ENCODE measurements around the gene CCDC12.

Gene CCDC12

DNA sequence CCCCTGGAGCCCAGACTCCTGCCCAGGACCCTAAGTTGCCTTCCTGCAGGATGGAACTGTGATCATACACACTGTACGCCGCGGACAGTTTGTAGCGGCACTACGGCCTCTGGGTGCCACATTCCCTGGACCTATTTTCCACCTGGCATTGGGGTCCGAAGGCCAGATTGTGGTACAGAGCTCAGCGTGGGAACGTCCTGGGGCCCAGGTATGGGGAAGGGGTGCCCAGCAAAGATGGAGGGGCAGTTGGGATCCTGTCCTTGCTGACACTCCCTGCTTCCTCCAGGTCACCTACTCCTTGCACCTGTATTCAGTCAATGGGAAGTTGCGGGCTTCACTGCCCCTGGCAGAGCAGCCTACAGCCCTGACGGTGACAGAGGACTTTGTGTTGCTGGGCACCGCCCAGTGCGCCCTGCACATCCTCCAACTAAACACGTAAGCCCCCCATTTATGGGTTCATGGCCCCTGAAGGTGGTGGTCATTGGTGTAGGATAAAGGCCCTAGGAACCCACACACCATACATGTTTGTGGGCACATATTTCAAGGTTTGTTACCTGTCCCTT lies 31.8 kb upstream of the CCDC12 start:
- DNase-seq (ENCODE audit: low read depth in 1 of 2, low spot score in 1 of 2), result no peak

DNA sequence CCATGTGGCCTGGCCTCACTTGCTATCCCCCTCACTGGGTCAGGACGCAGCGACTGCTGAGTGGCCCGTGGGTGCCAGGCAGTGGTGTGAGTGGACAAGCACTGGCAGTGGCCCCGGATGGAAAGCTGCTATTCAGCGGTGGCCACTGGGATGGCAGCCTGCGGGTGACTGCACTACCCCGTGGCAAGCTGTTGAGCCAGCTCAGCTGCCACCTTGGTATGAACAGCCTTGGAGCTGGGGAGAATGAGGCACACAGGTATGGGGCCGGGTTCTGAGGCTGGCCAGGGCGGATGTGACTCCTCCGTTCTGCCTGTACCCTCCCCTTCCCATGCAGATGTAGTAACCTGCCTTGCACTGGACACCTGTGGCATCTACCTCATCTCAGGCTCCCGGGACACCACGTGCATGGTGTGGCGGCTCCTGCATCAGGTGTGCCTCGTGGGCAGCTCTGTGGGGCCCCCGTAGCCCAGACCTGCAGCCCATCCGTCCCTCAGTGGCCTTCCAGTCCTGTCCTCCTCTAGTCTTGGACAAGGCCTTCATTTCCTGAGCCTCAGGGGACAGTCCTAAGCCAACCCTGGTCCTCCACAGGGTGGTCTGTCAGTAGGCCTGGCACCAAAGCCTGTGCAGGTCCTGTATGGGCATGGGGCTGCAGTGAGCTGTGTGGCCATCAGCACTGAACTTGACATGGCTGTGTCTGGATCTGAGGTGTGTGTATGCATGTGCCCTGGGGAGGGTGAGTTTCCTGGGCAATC lies 31.1 kb upstream of the CCDC12 start:
- DNase-seq (ENCODE audit: low read depth in 1 of 2, low spot score in 1 of 2), result no peak

DNA sequence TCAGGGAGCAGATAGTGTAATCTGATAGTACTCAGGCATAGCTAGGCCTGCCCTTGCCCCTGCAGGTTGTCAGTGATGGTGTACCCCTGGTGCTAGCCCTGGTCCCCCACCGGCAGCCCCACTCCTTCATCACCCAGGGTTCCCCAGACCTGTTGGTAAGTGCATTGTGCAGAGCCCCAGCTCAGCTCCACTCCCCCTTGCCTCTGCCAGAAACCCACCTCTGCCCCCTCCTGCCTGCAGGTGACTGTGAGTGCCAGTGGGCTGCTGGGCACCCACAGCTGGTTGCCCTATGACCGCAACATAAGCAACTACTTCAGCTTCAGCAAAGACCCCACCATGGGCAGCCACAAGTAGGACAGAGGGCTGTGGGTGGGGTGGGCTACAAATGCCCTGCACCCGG lies 30.5 kb upstream of the CCDC12 start:
- no peak for DNase-seq (ENCODE audit: low read depth in 1 of 2, low spot score in 1 of 2)

DNA sequence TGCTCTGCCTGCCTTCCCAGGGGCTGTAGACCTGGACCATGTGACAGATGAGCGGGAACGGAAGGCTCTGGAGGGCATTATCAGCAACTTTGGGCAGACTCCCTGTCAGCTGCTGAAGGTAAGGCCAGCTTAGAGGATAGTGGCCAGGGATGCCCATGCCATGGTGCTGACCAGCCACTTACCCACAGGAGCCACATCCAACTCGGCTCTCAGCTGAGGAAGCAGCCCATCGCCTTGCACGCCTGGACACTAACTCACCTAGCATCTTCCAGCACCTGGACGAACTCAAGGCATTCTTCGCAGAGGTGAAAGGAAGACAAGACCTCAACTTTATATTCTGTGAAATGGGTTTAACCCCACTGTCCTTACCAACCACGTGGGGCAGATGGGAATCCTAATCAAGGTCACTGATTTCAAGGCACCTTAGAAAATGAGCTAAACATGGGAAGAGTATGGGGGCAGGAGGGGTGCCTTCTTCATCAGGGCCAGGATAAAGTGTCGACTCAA lies 29.7 kb upstream of the CCDC12 start:
- DNase-seq (ENCODE audit: low read depth in 1 of 2, low spot score in 1 of 2), result no peak

DNA sequence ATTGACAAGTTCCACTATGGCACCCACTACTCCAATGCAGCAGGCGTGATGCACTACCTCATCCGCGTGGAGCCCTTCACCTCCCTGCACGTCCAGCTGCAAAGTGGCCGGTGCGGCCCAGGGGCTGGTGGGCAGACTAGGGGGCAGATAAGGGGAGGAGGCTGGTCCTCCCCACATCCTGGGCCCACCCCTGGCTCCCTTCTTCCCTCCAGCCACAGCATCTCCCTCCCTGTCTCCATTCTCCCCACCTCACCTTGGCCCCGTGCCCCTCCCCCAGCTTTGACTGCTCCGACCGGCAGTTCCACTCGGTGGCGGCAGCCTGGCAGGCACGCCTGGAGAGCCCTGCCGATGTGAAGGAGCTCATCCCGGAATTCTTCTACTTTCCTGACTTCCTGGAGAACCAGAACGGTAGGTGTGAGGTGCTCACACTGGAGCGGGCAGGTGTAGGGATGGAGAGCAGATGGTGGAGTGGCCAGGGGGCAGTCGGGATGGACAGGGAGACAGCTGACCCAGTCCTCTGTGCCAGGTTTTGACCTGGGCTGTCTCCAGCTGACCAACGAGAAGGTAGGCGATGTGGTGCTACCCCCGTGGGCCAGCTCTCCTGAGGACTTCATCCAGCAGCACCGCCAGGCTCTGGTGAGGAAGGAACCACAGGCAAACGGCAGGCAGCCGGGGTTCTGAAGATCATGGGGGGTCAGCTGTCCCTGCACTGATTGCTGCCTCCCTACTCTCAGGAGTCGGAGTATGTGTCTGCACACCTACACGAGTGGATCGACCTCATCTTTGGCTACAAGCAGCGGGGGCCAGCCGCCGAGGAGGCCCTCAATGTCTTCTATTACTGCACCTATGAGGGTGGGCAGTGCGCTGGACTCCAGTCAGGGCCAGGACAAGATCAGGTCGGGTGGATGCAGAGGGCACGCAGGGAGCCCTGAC lies 28.9 kb upstream of the CCDC12 start:
- DNase-seq (ENCODE audit: low read depth in 1 of 2, low spot score in 1 of 2), result no peak

DNA sequence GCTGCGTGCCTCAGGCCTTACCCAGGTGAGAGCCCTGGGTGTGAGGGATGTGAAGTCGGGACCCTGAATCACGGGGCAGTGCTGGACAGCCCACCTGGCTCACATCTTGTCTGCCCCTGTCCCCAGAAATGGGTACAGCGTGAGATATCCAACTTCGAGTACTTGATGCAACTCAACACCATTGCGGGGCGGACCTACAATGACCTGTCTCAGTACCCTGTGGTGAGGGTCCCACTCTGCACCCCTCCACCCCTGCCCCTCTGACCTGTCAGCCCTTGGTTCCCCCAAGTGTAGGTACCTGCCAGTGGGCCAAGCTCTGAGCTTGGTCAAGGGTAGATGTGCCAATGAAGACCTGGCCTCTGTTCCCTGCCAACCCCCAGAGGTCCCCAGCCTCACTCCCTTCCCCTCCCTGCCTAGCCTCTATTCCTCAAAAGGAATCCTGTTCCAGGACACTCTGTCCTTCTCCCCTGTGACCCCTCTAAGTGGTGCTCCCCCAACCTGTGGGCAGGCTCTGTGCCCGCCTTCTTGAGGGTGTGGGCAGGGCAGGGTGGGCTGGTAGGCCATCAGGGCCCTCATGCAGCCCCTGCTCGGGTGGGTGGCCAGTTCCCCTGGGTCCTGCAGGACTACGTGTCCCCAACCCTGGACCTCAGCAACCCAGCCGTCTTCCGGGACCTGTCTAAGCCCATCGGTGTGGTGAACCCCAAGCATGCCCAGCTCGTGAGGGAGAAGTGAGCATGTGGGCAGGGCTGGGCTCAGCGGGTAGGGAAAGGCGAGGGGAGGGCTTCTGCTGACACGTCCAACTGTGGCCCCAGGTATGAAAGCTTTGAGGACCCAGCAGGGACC lies 28.0 kb upstream of the CCDC12 start:
- DNase-seq (ENCODE audit: low read depth in 1 of 2, low spot score in 1 of 2), result no peak

DNA sequence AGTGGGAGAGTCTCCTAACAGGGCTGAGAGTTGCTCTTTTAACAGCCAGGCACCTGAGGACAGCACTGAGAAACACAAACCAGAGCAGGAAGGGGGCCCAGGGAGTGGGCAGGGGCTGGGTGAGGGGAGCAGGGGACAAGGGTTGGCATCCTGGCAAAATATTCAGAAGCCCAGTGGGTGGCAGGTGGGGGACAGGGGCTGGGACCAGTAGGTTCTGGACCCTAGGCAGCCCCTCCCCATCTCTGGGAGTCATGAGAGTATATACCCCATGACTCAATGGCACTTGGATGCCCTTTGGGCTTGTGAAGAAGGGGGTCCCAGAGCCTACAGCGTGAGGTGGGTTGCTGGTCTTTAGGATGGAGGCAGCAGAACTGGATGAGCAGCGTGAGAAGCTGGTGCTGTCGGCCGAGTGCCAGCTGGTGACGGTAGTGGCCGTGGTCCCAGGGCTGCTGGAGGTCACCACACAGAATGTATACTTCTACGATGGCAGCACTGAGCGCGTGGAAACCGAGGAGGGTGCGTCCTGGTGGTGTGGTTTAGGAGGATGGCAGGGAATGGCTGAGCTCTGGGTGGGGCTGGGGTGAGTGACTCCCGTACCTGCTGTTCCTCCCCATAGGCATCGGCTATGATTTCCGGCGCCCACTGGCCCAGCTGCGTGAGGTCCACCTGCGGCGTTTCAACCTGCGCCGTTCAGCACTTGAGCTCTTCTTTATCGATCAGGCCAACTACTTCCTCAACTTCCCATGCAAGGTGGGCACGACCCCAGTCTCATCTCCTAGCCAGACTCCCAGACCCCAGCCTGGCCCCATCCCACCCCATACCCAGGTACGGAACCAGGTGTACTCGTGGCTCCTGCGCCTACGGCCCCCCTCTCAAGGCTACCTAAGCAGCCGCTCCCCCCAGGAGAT lies 27.2 kb upstream of the CCDC12 start:
- DNase-seq (ENCODE audit: low read depth in 1 of 2, low spot score in 1 of 2), result no peak

DNA sequence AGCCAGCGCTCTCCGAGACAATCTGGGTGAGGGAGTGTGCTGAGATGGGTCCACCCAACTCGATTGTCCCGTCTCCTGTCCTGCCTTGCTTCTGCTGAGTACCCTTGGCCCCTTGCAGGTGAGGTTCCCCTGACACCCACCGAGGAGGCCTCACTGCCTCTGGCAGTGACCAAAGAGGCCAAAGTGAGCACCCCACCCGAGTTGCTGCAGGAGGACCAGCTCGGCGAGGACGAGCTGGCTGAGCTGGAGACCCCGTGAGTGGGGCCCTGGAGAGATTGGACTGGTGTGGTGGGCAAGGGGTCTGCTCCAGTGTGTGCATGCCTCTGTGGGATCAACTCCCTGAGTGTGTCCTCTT lies 26.5 kb upstream of the CCDC12 start:
- no peak for DNase-seq (ENCODE audit: low read depth in 1 of 2, low spot score in 1 of 2)

DNA sequence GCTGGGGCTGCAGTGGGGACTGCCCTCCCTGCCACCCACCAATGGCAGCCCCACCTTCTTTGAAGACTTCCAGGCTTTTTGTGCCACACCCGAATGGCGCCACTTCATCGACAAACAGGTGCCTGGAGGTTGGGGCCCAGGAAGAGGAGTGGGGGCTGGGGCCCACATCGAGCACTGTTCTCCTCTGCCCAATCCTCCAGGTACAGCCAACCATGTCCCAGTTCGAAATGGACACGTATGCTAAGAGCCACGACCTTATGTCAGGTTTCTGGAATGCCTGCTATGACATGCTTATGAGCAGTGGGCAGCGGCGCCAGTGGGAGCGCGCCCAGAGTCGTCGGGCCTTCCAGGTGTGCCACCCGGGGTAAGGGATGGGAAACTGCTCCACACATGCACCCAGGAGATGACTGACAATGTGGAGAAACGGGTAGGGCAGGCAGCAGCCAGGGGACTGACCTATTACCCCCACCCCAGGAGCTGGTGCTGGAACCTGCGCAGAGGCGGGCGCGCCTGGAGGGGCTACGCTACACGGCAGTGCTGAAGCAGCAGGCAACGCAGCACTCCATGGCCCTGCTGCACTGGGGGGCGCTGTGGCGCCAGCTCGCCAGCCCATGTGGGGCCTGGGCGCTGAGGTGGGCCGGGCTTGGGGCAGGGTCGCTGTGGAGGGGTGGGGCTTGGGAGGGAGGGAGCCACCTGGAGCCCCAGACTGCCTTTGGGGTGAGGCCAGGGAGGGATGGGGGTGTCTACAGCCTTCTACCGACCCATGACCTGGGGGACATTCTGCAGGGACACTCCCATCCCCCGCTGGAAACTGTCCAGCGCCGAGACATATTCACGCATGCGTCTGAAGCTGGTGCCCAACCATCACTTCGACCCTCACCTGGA lies 25.9 kb upstream of the CCDC12 start:
- DNase-seq (ENCODE audit: low read depth in 1 of 2, low spot score in 1 of 2), result no peak

DNA sequence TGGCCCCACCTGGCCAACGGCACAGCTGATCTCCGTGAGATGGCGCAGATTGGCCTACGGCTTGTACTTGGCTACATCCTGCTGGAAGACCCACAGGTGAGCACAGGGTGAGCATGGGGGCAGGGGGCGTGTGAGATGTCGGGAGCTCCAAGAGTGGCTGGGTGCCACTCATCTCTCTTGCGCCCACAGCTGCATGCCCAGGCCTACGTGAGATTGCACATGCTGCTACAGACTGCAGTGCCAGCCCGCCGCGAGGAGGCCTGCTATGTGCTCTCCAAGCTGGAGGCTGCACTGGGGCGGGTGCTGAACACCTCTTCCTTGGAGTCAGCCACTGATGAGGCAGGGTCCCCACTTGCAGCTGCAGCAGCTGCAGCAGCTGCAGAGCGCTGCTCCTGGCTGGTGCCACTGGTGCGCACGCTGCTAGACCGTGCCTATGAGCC lies 25.2 kb upstream of the CCDC12 start:
- DNase-seq (ENCODE audit: low read depth in 1 of 2, low spot score in 1 of 2), result no peak

DNA sequence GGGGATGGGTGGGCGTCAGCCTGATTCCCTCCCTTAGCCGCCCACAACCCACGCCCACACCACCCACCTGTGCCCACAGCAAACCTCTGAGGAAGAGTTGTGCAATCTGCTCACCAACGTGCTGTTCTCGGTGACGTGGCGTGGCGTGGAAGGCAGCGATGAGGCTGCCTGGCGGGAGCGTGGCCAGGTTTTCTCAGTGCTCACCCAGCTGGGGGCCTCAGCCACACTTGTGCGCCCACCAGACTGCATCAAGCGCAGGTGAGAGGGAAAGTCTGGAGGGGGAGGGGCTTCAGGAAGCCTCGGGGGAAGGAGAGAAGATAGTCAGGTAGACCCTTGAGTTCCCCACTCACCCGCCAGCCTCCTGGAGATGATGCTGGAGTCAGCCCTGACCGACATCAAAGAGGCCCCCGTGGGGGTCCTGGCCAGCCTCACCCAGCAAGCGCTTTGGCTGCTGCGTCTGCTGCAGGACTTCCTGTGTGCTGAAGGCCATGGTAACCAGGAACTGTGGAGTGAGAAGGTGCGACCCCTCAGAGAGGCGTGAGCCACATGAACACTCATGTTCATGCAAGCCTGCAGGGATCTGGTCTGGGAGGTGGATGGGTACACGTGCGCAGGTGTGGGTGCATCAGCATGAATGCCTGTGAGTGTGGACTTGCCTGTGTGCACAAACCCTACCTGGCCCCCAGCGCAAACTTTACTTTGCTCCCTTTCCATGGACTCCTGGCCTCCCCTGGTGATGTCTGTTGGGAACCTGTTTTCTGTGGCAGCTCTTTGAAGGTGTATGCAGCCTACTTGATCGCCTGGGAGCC lies 24.6 kb upstream of the CCDC12 start:
- DNase-seq (ENCODE audit: low read depth in 1 of 2, low spot score in 1 of 2), result no peak

DNA sequence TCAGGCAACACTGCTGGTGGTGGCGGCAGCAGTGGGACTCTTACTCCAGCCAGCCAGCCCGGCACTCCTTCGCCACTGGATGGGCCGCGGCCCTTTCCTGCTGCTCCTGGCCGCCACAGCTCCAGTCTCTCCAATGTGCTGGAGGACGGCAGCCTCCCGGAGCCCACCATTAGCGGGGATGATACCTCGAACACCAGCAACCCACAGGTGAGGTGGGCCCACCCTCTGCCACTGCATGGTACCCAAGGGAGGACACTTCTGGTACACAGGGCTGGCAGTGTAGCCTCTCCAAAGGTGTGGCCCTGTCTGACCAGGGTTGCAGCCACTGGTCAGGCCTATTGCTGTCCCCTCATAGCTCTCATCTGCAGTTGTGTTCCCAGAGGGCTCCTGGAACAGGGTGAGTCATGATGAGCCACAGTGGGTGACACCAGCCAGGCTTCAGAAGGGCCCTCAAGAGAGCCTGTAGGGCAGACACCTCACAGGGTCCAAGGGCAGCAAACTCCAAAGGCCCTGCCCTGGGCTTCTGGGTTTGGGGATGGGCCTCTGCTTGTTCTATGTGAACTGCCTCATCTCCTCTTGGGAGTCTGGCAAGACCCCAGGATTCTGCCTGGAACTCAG lies 23.8 kb upstream of the CCDC12 start:
- DNase-seq (ENCODE audit: low read depth in 1 of 2, low spot score in 1 of 2), result no peak

DNA sequence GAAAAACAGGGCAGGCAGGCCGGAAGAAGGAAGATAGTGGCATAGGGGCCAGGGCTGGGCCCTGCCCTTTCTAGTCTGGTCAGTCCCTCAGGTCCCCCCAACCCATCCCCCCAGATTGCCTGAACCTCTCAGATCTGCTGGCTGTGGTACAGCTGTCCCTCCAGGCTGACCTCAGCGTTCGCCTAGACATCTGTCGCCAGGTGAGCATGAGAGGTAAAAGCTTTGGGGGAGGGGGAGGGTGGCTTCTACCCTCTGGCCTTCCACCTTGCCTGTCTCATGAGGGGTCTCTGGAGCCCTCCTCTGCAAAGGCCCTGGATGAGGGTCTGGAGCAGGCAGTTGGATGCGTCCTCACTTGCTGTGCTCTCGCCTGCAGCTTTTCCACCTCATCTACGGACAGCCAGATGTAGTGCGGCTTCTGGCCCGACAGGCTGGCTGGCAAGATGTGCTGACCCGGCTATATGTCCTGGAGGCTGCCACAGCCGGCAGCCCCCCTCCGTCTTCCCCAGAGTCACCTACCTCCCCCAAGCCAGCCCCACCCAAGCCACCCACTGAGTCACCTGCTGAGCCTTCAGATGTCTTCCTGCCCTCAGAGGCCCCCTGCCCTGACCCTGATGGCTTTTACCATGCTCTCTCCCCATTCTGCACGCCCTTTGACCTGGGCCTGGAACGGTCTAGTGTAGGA lies 23.1 kb upstream of the CCDC12 start:
- DNase-seq (ENCODE audit: low read depth in 1 of 2, low spot score in 1 of 2), result no peak

DNA sequence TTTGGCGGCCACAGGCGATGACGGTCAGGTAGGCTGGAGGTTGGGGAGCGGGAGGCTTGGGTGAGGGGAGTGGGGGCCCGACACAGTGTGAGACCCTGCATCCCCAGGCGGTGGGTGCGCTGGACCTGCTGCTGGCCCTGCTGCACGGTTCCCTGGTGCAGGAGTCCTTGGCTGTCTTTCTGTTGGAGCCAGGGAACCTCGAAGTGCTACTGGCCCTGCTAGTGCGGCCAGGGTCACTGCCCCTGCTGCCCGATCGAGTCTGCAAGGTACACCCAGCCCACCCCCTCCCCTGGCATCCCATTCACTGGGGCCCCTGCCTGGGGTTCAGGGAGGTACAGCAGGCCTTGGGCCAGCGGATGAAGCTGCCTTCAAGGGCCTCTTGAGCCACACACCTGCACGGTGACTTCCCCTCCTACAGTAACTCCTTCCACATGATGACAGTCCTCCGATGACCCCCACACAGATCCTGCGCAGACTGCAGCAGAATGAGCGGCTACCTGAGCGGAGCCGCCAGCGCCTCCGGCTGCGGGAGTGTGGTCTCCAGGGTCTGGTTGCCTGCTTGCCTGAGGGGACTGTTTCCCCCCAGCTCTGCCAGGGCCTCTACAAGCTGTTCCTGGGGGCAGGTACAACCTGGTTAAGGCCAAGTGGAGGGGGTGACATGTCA lies 22.4 kb upstream of the CCDC12 start:
- no peak for DNase-seq (ENCODE audit: low read depth in 1 of 2, low spot score in 1 of 2)

DNA sequence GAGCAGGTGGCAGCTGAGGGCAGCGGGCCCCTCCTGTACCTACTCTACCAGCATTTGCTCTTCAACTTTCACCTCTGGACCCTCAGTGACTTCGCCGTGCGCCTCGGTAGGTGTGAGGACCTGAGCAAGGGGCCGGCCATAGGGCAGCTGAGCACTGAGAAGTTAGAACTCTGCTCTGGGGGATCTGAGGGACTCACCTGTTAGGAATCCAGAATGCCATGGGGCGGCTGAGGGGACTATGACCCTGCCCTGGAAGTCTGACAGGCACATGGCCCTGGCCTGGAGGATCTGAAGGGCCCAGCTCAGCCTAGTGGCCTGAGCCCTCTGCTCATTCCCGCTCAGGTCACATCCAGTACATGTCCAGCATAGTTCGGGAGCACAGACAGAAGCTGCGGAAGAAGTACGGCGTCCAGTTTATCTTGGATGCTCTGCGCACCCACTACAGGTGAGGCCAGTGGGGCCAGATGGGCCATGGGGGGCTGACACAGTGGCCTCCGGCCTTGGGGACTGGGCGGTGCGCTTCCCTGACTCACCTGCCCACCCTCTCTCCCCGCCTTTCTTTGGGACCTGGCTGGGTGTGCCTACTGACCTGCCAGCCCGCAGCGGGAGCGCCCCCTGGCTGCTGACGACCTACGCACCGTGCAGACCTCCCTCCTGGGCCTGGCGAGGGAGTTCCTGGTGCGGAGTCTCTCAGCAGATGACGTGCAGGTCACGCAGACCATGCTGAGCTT lies 21.7 kb upstream of the CCDC12 start:
- peak; percentile 47 to 52 for DNase-seq (ENCODE audit: low read depth in 1 of 2, low spot score in 1 of 2)
